ENCODE results near the gene PROC. TPM values are rescaled to one million over a fixed set of nuclear protein-coding genes. Genes with fewer than 3 reads are reported as not detected.
A peak's percentile ranks its signal among the peaks of the same experiment; 100 is the strongest.

PROC gene
- total and polyA plus RNA-seq, 2 of the 4 experiments (the other 2 are of a cell fraction): 0.07 TPM; not detected in 1

- Histone ChIP-seq H2BK20ac (ENCODE audit: low read depth, low read length) (no peak overlapping the region), H3K4ac (ENCODE audit: low read depth, low read length) (no peak overlapping the region), H3K9me3 (ENCODE audit: control insufficient read depth, insufficient read depth, low read length) (no peaks in the 10 kb centered on the region), H2BK15ac (ENCODE audit: low read depth, low read length) (no peak overlapping the region), H3K9me1 (ENCODE audit: insufficient read depth, low read length) (peaks cover 11% of the 10 kb centered on the region), H3K4me2 (ENCODE audit: low read depth, low read length) (no peak overlapping the region), H4K91ac (ENCODE audit: insufficient read depth, low read depth, low read length) (no peak overlapping the region), H3K4me1 (ENCODE audit: control insufficient read depth, insufficient read depth, low read length) (peaks cover 6% of the 10 kb centered on the region), H3K79me1 (ENCODE audit: low read depth in 1 of 2, low read length in 2 of 2) (peaks cover 0 to 6% of the 10 kb centered on the region in 2 experiments; a peak in 1 of 4 replicates), H2BK5ac (ENCODE audit: low read depth, low read length, poor library complexity, severe bottlenecking) (no peak overlapping the region), H4K8ac (ENCODE audit: low read depth in 2 of 2, low read length in 2 of 2) (no peak overlapping the region), H3K27me3 (ENCODE audit: control insufficient read depth, insufficient read depth, low read length) (no peaks in the 10 kb centered on the region), H4K5ac (ENCODE audit: low read depth, low read length) (no peak overlapping the region), H3K9ac (ENCODE audit: low read depth, low read length) (no peak overlapping the region), H2AFZ (replicated peaks; ENCODE audit: low read length, poor library complexity) (no peak overlapping the region), H3K14ac (replicated peaks; ENCODE audit: low read depth, low read length) (no peak overlapping the region; the same call in 1 of the 2 replicates), H2AK5ac (ENCODE audit: low read depth, low read length) (no peak overlapping the region), H3K23ac (ENCODE audit: low read depth, low read length) (no peak overlapping the region), H3K18ac (ENCODE audit: low read depth, low read length) (no peak overlapping the region; the same call in 1 of the 2 replicates), H3K36me3 (ENCODE audit: control insufficient read depth, insufficient read depth, low read length) (no peaks in the 10 kb centered on the region), H3K27ac (ENCODE audit: insufficient read depth, low read length) (no peak overlapping the region), H3K56ac (ENCODE audit: extremely low read depth, insufficient read depth, low read length) (no peak overlapping the region), H2BK120ac (ENCODE audit: low read depth, low read length) (no peak overlapping the region), H2AK9ac (replicated peaks; ENCODE audit: low read depth, low read length, poor library complexity) (no peak overlapping the region), H4K20me1 (ENCODE audit: insufficient read depth, low read length) (no peaks in the 10 kb centered on the region), H3K4me3 (ENCODE audit: insufficient read depth, low read depth, low read length) (no peak overlapping the region)
- ATAC-seq (ENCODE audit: low read depth) (no peak), DNase-seq (no peak)
- in situ Hi-C loops (cut with MboI; ENCODE audit: low sequenced_read_pairs): no loop called here
- no peak for TF ChIP-seq ELK1 (IDR thresholded peaks at IDR 0.05; ENCODE audit: borderline replicate concordance, low read depth, low read length)
- no peak for TF ChIP-seq MAZ (IDR thresholded peaks at IDR 0.05; ENCODE audit: borderline replicate concordance, low read depth, low read length)
- no peak for TF ChIP-seq BHLHE40 (IDR thresholded peaks at IDR 0.05; ENCODE audit: low read depth, low read length)
- peak; percentile 35; the same call in 1 of the 2 replicates for TF ChIP-seq NFE2L2 (IDR thresholded peaks at IDR 0.05; ENCODE audit: low read depth, low read length)
- no peak for TF ChIP-seq FOS (IDR thresholded peaks at IDR 0.05; ENCODE audit: low read depth, low read length)
- dilution Hi-C loops (cut with HindIII; ENCODE audit: low sequenced_read_pairs, unreplicated experiment): no loop called here
- ChIA-PET CTCF (interaction anchor here (0.6 kb wide), 1 partner anchor 160 kb away, joined by 3 read pairs; no protein-coding TSS in a partner anchor), POLR2A (ENCODE audit: unreplicated experiment) (no interaction called here)
- BruUV-seq (replicated peaks): no TSS peak
- WGBS, 2 experiments (ENCODE audit: extremely low coverage in 2 of 2, insufficient read length in 1 of 2): no CpG with 5 or more reads among the region's 1 CpG
- intact Hi-C loops (cut with micrococcal nuclease): no loop called here
Observed at GRCh38 chr2:127392828-127393578, 25.2 kb upstream of the PROC start.

Data from IMR-90 (cell line).